ENCODE results near the gene SAMD13. TPM values are rescaled to one million over a fixed set of nuclear protein-coding genes. Genes with fewer than 3 reads are reported as not detected.

SAMD13 gene
- total and polyA plus RNA-seq, 4 donors: 0.30 to 3.4 (median 0.65) TPM

DNA sequence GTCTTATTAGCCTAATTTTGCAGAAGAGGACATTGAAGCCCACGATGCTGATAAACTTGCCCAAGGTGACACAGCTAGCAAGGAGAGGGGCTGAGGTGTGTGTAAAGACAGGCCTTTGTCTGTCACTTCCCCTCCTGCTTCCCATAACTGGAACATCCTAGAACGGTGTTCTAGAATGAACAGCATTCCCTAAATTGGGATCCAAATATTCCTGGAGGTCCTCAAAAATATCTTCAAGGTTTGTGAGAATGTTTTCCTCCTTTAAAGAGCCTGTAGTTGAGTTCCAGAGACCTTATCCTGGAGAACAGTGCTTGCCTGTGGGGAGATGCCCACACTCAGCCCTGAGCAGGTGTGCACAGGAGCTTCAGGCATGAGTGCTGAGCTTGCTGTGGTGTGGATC lies 41.5 kb upstream of the SAMD13 start:
- Histone ChIP-seq H3K27ac (ENCODE audit: low read depth in 1 of 2, low read length in 1 of 2) (no peak overlapping the region), H3K9ac (ENCODE audit: insufficient read depth in 1 of 2, low read length in 2 of 2) (no peak overlapping the region), H3K9me3 (ENCODE audit: control insufficient read depth in 4 of 4, insufficient read depth in 3 of 4, low read length in 3 of 4) (no peaks in the 10 kb centered on the region), H3K4me3 (no peak overlapping the region), H3K27me3 (ENCODE audit: control insufficient read depth in 3 of 3, insufficient read depth in 3 of 3, low read length in 2 of 3) (no peaks in the 10 kb centered on the region), H3K36me3 (ENCODE audit: control insufficient read depth in 4 of 4, insufficient read depth in 4 of 4, low read length in 4 of 4) (no peaks in the 10 kb centered on the region), H3K4me1 (ENCODE audit: control insufficient read depth in 5 of 5, insufficient read depth in 5 of 5, low read length in 5 of 5) (no peaks in the 10 kb centered on the region)
- ATAC-seq (ENCODE audit: insufficient read depth, low FRiP score) (no peak), DNase-seq (no peak)
- 86 to 91% methylated on average over 2 of the region's 2 CpGs for WGBS, 2 donors
- TF ChIP-seq, protein P1, sequence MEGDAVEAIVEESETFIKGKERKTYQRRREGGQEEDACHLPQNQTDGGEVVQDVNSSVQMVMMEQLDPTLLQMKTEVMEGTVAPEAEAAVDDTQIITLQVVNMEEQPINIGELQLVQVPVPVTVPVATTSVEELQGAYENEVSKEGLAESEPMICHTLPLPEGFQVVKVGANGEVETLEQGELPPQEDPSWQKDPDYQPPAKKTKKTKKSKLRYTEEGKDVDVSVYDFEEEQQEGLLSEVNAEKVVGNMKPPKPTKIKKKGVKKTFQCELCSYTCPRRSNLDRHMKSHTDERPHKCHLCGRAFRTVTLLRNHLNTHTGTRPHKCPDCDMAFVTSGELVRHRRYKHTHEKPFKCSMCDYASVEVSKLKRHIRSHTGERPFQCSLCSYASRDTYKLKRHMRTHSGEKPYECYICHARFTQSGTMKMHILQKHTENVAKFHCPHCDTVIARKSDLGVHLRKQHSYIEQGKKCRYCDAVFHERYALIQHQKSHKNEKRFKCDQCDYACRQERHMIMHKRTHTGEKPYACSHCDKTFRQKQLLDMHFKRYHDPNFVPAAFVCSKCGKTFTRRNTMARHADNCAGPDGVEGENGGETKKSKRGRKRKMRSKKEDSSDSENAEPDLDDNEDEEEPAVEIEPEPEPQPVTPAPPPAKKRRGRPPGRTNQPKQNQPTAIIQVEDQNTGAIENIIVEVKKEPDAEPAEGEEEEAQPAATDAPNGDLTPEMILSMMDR (IDR thresholded peaks at IDR 0.05; ENCODE audit: control extremely low read depth, extremely low read depth): no peak

DNA sequence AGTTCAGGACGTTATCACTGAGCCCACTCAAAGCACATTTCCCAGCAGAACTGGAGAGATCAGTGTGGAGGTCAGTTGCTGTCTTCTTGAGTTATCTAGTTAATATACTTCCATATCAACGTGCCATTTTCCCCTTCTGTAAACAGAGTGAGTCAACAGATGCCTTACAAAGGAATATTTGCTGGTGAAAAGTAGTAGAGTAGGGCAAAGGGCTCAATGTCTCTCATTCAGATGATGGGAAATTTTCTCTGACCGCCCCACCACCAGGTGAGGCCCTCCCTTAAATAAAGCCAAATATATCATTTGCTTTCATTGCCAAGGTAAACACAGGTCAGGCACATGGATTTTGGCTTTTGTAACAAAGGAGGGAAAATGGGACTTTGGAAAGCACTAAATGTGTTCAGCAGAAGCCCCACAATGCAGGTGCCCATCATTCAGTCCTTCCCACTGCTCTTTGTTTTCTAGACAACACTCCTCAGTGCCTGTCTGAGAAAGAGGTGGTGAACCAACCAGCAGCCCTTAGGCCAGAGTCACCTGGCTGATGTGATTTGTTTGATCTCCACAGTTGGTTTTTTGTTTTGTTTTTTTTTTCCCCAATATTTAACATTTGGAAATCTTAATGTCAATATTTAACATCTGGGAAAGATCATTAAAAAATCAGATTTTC lies 40.5 kb upstream of the SAMD13 start:
- no peak overlapping the region for H3K27ac ChIP-seq (ENCODE audit: low read depth in 1 of 2, low read length in 1 of 2)
- TF ChIP-seq, protein P1 (IDR thresholded peaks at IDR 0.05; ENCODE audit: control extremely low read depth, extremely low read depth): no peak
- no peaks in the 10 kb centered on the region for H3K9me3 ChIP-seq (ENCODE audit: control insufficient read depth in 4 of 4, insufficient read depth in 3 of 4, low read length in 3 of 4)
- no peaks in the 10 kb centered on the region for H3K27me3 ChIP-seq (ENCODE audit: control insufficient read depth in 3 of 3, insufficient read depth in 3 of 3, low read length in 2 of 3)
- DNase-seq (no peak), ATAC-seq (ENCODE audit: insufficient read depth, low FRiP score) (no peak)
- no peak overlapping the region for H3K9ac ChIP-seq (ENCODE audit: insufficient read depth in 1 of 2, low read length in 2 of 2)
- no peaks in the 10 kb centered on the region for H3K4me1 ChIP-seq (ENCODE audit: control insufficient read depth in 5 of 5, insufficient read depth in 5 of 5, low read length in 5 of 5)
- H3K36me3 ChIP-seq (ENCODE audit: control insufficient read depth in 4 of 4, insufficient read depth in 4 of 4, low read length in 4 of 4): no peaks in the 10 kb centered on the region
- H3K4me3 ChIP-seq: no peak overlapping the region
- 49 to 72% methylated on average over 3 of the region's 3 CpGs for WGBS, 2 donors

DNA sequence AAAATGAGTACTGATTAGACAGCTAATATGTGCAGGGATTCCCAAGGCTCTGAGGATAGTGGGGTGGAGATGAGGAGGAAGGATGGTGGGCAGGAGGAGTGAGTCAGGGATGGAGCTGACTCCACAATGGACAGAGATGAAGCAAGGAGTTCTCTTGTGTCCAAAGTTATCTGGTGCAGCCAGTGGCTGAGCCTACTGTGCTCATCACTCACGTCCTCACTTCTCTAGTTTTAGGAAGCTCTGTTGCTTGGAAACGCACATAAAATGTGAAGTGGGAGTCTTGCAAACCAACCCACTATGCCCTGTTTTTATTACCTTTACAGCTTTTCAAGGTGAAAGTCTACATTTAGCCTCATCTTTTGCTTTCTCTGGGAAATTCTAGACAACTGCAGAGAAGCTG lies 36.5 kb upstream of the SAMD13 start:
- Histone ChIP-seq H3K27ac (ENCODE audit: low read depth in 1 of 2, low read length in 1 of 2) (no peak overlapping the region), H3K4me3 (no peak overlapping the region), H3K4me1 (ENCODE audit: control insufficient read depth in 5 of 5, insufficient read depth in 5 of 5, low read length in 5 of 5) (no peaks in the 10 kb centered on the region), H3K9me3 (ENCODE audit: control insufficient read depth in 4 of 4, insufficient read depth in 3 of 4, low read length in 3 of 4) (no peaks in the 10 kb centered on the region), H3K9ac (ENCODE audit: insufficient read depth in 1 of 2, low read length in 2 of 2) (no peak overlapping the region), H3K27me3 (ENCODE audit: control insufficient read depth in 3 of 3, insufficient read depth in 3 of 3, low read length in 2 of 3) (no peaks in the 10 kb centered on the region), H3K36me3 (ENCODE audit: control insufficient read depth in 4 of 4, insufficient read depth in 4 of 4, low read length in 4 of 4) (no peaks in the 10 kb centered on the region)
- WGBS, 2 donors: 81 to 89% methylated on average over 2 of the region's 2 CpGs
- TF ChIP-seq, protein P1 (IDR thresholded peaks at IDR 0.05; ENCODE audit: control extremely low read depth, extremely low read depth): no peak
- ATAC-seq (ENCODE audit: insufficient read depth, low FRiP score) (no peak), DNase-seq (no peak)

DNA sequence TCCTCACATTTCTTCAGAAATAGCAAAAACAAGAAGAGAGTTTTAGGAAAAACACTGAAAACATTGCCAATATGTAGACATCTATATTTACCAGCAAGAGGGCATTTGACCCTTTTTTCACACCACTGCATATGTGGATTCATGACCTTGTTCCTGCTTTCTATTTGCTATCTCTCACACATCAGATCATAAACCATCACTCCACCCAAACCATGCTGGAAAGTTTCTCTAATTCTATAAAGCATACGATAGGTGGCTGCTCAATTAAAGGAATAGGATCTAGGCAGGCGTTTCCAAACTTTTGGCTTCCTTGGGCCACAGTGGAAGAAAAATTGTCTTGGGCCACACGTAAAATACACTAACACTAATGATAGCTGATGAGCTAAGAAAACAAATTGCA lies 35.6 kb upstream of the SAMD13 start:
- Histone ChIP-seq H3K4me1 (ENCODE audit: control insufficient read depth in 5 of 5, insufficient read depth in 5 of 5, low read length in 5 of 5) (no peaks in the 10 kb centered on the region), H3K36me3 (ENCODE audit: control insufficient read depth in 4 of 4, insufficient read depth in 4 of 4, low read length in 4 of 4) (no peaks in the 10 kb centered on the region), H3K27me3 (ENCODE audit: control insufficient read depth in 3 of 3, insufficient read depth in 3 of 3, low read length in 2 of 3) (no peaks in the 10 kb centered on the region), H3K4me3 (no peak overlapping the region), H3K9ac (ENCODE audit: insufficient read depth in 1 of 2, low read length in 2 of 2) (no peak overlapping the region), H3K27ac (ENCODE audit: low read depth in 1 of 2, low read length in 1 of 2) (no peak overlapping the region), H3K9me3 (ENCODE audit: control insufficient read depth in 4 of 4, insufficient read depth in 3 of 4, low read length in 3 of 4) (no peaks in the 10 kb centered on the region)
- TF ChIP-seq, protein P1 (IDR thresholded peaks at IDR 0.05; ENCODE audit: control extremely low read depth, extremely low read depth): no peak
- 91 to 94% methylated on average over 3 of the region's 3 CpGs for WGBS, 2 donors
- no peak for ATAC-seq (ENCODE audit: insufficient read depth, low FRiP score)
- no peak for DNase-seq
